GM23248 (cell line): ENCODE results near the gene ATP2A2. TPM values are rescaled to one million over a fixed set of nuclear protein-coding genes. Genes with fewer than 3 reads are reported as not detected.

ENCODE experiments used
- DNase-seq: peaks from one replicate; pipeline ENCODE4 v3.0.0-alpha.2; 2015
- H2AFZ ChIP-seq: fragments of 200-600 bp; sonication (generic); 2 replicates; pipeline ENCODE4 v1.6.1; 2016; ENCODE audit warnings: antibody characterized with exemption
- H3F3A ChIP-seq: fragments of 200-600 bp; sonication (generic); 2 replicates; pipeline ENCODE4 v1.6.1; 2016; ENCODE audit warnings: mild to moderate bottlenecking, antibody characterized with exemption, mixed run types; ENCODE audit not compliant: insufficient read depth
- H3K27ac ChIP-seq: fragments of 200-600 bp; sonication (generic); 2 replicates; pipeline ENCODE4 v1.5.1; 2016; ENCODE audit warnings: mild to moderate bottlenecking
- H3K27me3 ChIP-seq: fragments of 200-600 bp; sonication (generic); replicated peaks from 2 replicates; pipeline ENCODE4 v1.6.1; 2016; ENCODE audit warnings: mild to moderate bottlenecking; ENCODE audit not compliant: insufficient read depth
- H3K36me3 ChIP-seq: fragments of 200-600 bp; sonication (generic); 2 replicates; pipeline ENCODE4 v1.6.1; 2016; ENCODE audit warnings: low read depth, mild to moderate bottlenecking
- H3K4me1 ChIP-seq: fragments of 200-600 bp; sonication (generic); 2 replicates; pipeline ENCODE4 v1.6.1; 2016; ENCODE audit warnings: mild to moderate bottlenecking; ENCODE audit not compliant: insufficient read depth
- H3K4me2 ChIP-seq: fragments of 200-600 bp; sonication (generic); one replicate; pipeline ENCODE4 v1.6.1; 2016; ENCODE audit warnings: mild to moderate bottlenecking; ENCODE audit not compliant: unreplicated experiment
- H3K4me3 ChIP-seq: fragments of 200-600 bp; sonication (generic); 2 replicates; pipeline ENCODE4 v1.5.1; 2016; ENCODE audit warnings: mild to moderate bottlenecking
- H3K79me2 ChIP-seq: fragments of 200-600 bp; sonication (generic); 2 replicates; pipeline ENCODE4 v1.6.1; 2016; ENCODE audit warnings: mild to moderate bottlenecking; ENCODE audit not compliant: insufficient read depth
- H3K9ac ChIP-seq: fragments of 200-600 bp; sonication (generic); 2 replicates; pipeline ENCODE4 v1.6.1; 2016; ENCODE audit warnings: mild to moderate bottlenecking
- H3K9me2 ChIP-seq: fragments of 200-600 bp; sonication (generic); 2 replicates; pipeline ENCODE4 v1.6.1; 2016; ENCODE audit warnings: mixed run types, mild to moderate bottlenecking, moderate library complexity; ENCODE audit not compliant: insufficient read depth
- H3K9me3 ChIP-seq: fragments of 200-600 bp; sonication (generic); one replicate; pipeline ENCODE4 v1.6.1; 2017; ENCODE audit warnings: low read depth
- H4K20me1 ChIP-seq: fragments of 200-600 bp; sonication (generic); 2 replicates; pipeline ENCODE4 v1.6.0; 2016; ENCODE audit not compliant: insufficient read depth
- EZH2 ChIP-seq: fragments of 200-600 bp; sonication (generic); IDR thresholded peaks from 2 replicates; pipeline ENCODE4 v1.6.1; 2018; ENCODE audit warnings: antibody characterized with exemption, mild to moderate bottlenecking; ENCODE audit not compliant: insufficient read depth, poor library complexity, severe bottlenecking
- EZH2phosphoT487 ChIP-seq: fragments of 200-600 bp; sonication (generic); IDR thresholded peaks from 2 replicates; pipeline ENCODE4 v1.6.1; 2018; ENCODE audit warnings: antibody characterized with exemption, moderate library complexity, mild to moderate bottlenecking, low read depth; ENCODE audit not compliant: insufficient read depth
- WGBS, 2 experiments: methylation state at CpG; one replicate each; pipeline ENCODE4 v1.1.6; 2015 to 2017; ENCODE audit warnings: low lambda C conversion rate in 2 of 2, low coverage in 1 of 2; ENCODE audit errors: missing lambda C conversion rate in 2 of 2; 5-methylcytosine and 5-hydroxymethylcytosine counted together
- in situ Hi-C: fragments of 300-500 bp; cut with MboI; formaldehyde crosslinking; loops from 2 replicates; pipeline ENCODE4 v1.15.0; 2020
- polyA plus RNA-seq: library from polyadenylated mRNA; unstranded; fragments of >200 nt; fragmentation: Nextera tagmentation; extraction: Ambion mirVana; gene quantifications from 2 replicates; pipeline ENCODE4 v1.2.1, GENCODE V29; 2016
- total RNA-seq: library from RNA; depleted of rRNA; stranded (reverse); fragments of >200 nt; shearing (Covaris generic); gene quantifications from 2 replicates; pipeline ENCODE4 v1.2.3, GENCODE V29; 2014

Gene ATP2A2
- total and polyA plus RNA-seq, 2 experiments from 2014 or later, result 29.5 to 142 TPM

- H3K9me3 ChIP-seq, result no peaks in the 10 kb centered on the region
- H3K9me2 ChIP-seq, result no peaks in the 10 kb centered on the region
- H4K20me1 ChIP-seq, result peaks cover 12% of the 10 kb centered on the region; the same call in 1 of the 2 replicates
- H2AFZ ChIP-seq, result no peak overlapping the region
- H3K4me2 ChIP-seq, result no peak overlapping the region
- no peak overlapping the region for H3K27ac ChIP-seq
- H3K9ac ChIP-seq, result no peak overlapping the region
- WGBS, 2 experiments, result 85 to 87% methylated on average over 4 of the region's 4 CpGs
- H3K4me3 ChIP-seq, result no peak overlapping the region
- H3K36me3 ChIP-seq, result peaks cover 80% of the 10 kb centered on the region
- H3K79me2 ChIP-seq, result peaks cover 100% of the 10 kb centered on the region
- peaks cover 58% of the 10 kb centered on the region for H3F3A ChIP-seq
- no peak for TF ChIP-seq EZH2
- TF ChIP-seq EZH2phosphoT487, result no peak
- no peak for DNase-seq
- in situ Hi-C loops, result no loop called here
- H3K27me3 ChIP-seq, result no peaks in the 10 kb centered on the region
- H3K4me1 ChIP-seq, result peaks cover 18% of the 10 kb centered on the region; the same call in 1 of the 2 replicates
These were observed 48.7 kb downstream of the ATP2A2 start for GRCh38 chr12:110329710-110330109.

GRCh38 chr12:110330124-110330523, 49.1 kb downstream of the ATP2A2 start:
- Histone ChIP-seq H3K9me2 (no peaks in the 10 kb centered on the region), H3K36me3 (peaks cover 83% of the 10 kb centered on the region), H3K4me1 (peaks cover 18% of the 10 kb centered on the region; the same call in 1 of the 2 replicates), H4K20me1 (peaks cover 12% of the 10 kb centered on the region; the same call in 1 of the 2 replicates), H3K27ac (no peak overlapping the region), H3K79me2 (peaks cover 100% of the 10 kb centered on the region), H3K4me3 (no peak overlapping the region), H2AFZ (no peak overlapping the region), H3K4me2 (no peak overlapping the region), H3K9me3 (no peaks in the 10 kb centered on the region), H3F3A (peaks cover 58% of the 10 kb centered on the region), H3K9ac (no peak overlapping the region), H3K27me3 (no peaks in the 10 kb centered on the region)
- no peak for TF ChIP-seq EZH2phosphoT487
- no peak for TF ChIP-seq EZH2
- no peak for DNase-seq
- WGBS, 2 experiments, result 94 to 96% methylated on average over 3 of the region's 3 CpGs
- in situ Hi-C loops, result no loop called here

GRCh38 chr12:110330544-110330943, 49.5 kb downstream of the ATP2A2 start:
- Histone ChIP-seq H3K79me2 (peaks cover 100% of the 10 kb centered on the region), H3K27me3 (no peaks in the 10 kb centered on the region), H3K4me3 (no peak overlapping the region), H2AFZ (no peak overlapping the region), H3K9me2 (no peaks in the 10 kb centered on the region), H3F3A (peaks cover 58% of the 10 kb centered on the region), H3K9ac (no peak overlapping the region), H4K20me1 (peaks cover 12% of the 10 kb centered on the region; the same call in 1 of the 2 replicates), H3K36me3 (peaks cover 85% of the 10 kb centered on the region), H3K27ac (0 out of 2 replicates have a peak overlapping the region, but pooled peaks have one; percentile 10), H3K4me2 (no peak overlapping the region), H3K4me1 (peaks cover 18% of the 10 kb centered on the region; the same call in 1 of the 2 replicates), H3K9me3 (no peaks in the 10 kb centered on the region)
- in situ Hi-C loops, result no loop called here
- peak; percentile 67 for DNase-seq
- TF ChIP-seq EZH2 (no peak), EZH2phosphoT487 (no peak)

- Histone ChIP-seq H3K9me2 (no peaks in the 10 kb centered on the region), H3K9me3 (no peaks in the 10 kb centered on the region), H3K4me3 (no peak overlapping the region), H3F3A (peaks cover 67% of the 10 kb centered on the region), H3K4me2 (no peak overlapping the region), H2AFZ (no peak overlapping the region), H3K36me3 (peaks cover 80% of the 10 kb centered on the region), H3K79me2 (peaks cover 100% of the 10 kb centered on the region), H4K20me1 (peaks cover 7% of the 10 kb centered on the region; the same call in 1 of the 2 replicates), H3K4me1 (peaks cover 18% of the 10 kb centered on the region; the same call in 1 of the 2 replicates), H3K27me3 (no peaks in the 10 kb centered on the region), H3K27ac (no peak overlapping the region), H3K9ac (no peak overlapping the region)
- in situ Hi-C loops, result no loop called here
- no peak for DNase-seq
- TF ChIP-seq EZH2phosphoT487 (no peak), EZH2 (no peak)
These were observed 52.2 kb downstream of the ATP2A2 start for GRCh38 chr12:110333201-110333600.
